Bronchial epithelial cell (primary cell): ENCODE results near the gene ZBTB8A. TPM values are rescaled to one million over a fixed set of nuclear protein-coding genes. Genes with fewer than 3 reads are reported as not detected.
"Not testable (repeated sequence)": the region's sequence is repeated elsewhere in the genome, so short reads cannot be mapped to it uniquely, and the experiment has no call there.

Source experiments
- DNase-seq: peaks from one replicate; pipeline ENCODE4 v3.0.0-alpha.2; 2010; ENCODE audit warnings: low read depth
- FAIRE-seq: peaks from 2 replicates; lab custom pipeline; 2011; peaks lifted over from hg19 to GRCh38; lab: Jason Lieb, UNC
- H3K27me3 ChIP-seq: 2 replicates; pipeline ENCODE4 v1.5.1; 2011; ENCODE audit warnings: low read length; ENCODE audit not compliant: control insufficient read depth, insufficient read depth
- H3K36me3 ChIP-seq: 2 replicates; pipeline ENCODE4 v1.5.1; 2011; ENCODE audit warnings: low read length; ENCODE audit not compliant: control insufficient read depth, insufficient read depth
- H3K4me3 ChIP-seq: 2 replicates; pipeline ENCODE4 v1.5.1; 2011; ENCODE audit warnings: mild to moderate bottlenecking, low read depth, low read length, control low read depth
- CTCF ChIP-seq: IDR thresholded peaks from 2 replicates; pipeline ENCODE4 v1.5.1; 2011; ENCODE audit warnings: mild to moderate bottlenecking, moderate library complexity, low read length, control low read depth, inconsistent platforms; ENCODE audit not compliant: insufficient read depth, severe bottlenecking
- total RNA-seq: library from RNA; depleted of rRNA; stranded (reverse); fragments of >200 nt; gene quantifications from 2 replicates; pipeline ENCODE4 v1.2.1, GENCODE V29; 2014

Gene ZBTB8A
- total RNA-seq, 1 donor from 2014 or later, result 9.5 TPM

- Histone ChIP-seq H3K36me3 (peaks cover 2% of the 10 kb centered on the region), H3K4me3 (no peak overlapping the region), H3K27me3 (no peaks in the 10 kb centered on the region)
- FAIRE-seq (no peak), DNase-seq (no peak)
- TF ChIP-seq CTCF, result no peak
Observed at GRCh38 chr1:32554288-32554687, 15.1 kb downstream of the ZBTB8A start.

GRCh38 chr1:32557035-32557434 lies 17.8 kb downstream of the ZBTB8A start:
- not testable (repeated sequence) for FAIRE-seq, H3K4me3 ChIP-seq, H3K36me3 ChIP-seq, H3K27me3 ChIP-seq, DNase-seq

GRCh38 chr1:32557812-32558211 lies 18.6 kb downstream of the ZBTB8A start:
- peaks cover 2% of the 10 kb centered on the region for H3K36me3 ChIP-seq
- H3K27me3 ChIP-seq, result no peaks in the 10 kb centered on the region
- DNase-seq (no peak), FAIRE-seq (no peak)
- H3K4me3 ChIP-seq, result no peak overlapping the region
- no peak for TF ChIP-seq CTCF

GRCh38 chr1:32568929-32569328 lies 29.7 kb downstream of the ZBTB8A start:
- Histone ChIP-seq H3K27me3 (no peaks in the 10 kb centered on the region), H3K4me3 (no peak overlapping the region), H3K36me3 (no peaks in the 10 kb centered on the region)
- no peak for FAIRE-seq
- no peak for TF ChIP-seq CTCF
- no peak for DNase-seq

GRCh38 chr1:32580348-32581017 lies 41.3 kb downstream of the ZBTB8A start:
- Histone ChIP-seq H3K27me3 (no peaks in the 10 kb centered on the region), H3K36me3 (no peaks in the 10 kb centered on the region), H3K4me3 (no peak overlapping the region)
- no peak for TF ChIP-seq CTCF
- DNase-seq (no peak), FAIRE-seq (no peak)

GRCh38 chr1:32592943-32593342 lies 53.7 kb downstream of the ZBTB8A start:
- FAIRE-seq (no peak), DNase-seq (no peak)
- Histone ChIP-seq H3K4me3 (no peak overlapping the region), H3K27me3 (no peaks in the 10 kb centered on the region), H3K36me3 (peaks cover 1% of the 10 kb centered on the region)
- TF ChIP-seq CTCF, result no peak
